HEK293 (cell line): Measurements from ENCODE around the gene HMGN4.

ENCODE experiments used
- CTCF ChIP-seq: fragments of 450-650 bp; formaldehyde crosslinking; IDR thresholded peaks from 2 replicates; pipeline ENCODE4 v1.5.1; 2016; ENCODE audit warnings: missing biosample characterization, missing genetic modification characterization
- GLIS1 ChIP-seq: fragments of 450-650 bp; formaldehyde crosslinking; IDR thresholded peaks from 2 replicates; pipeline ENCODE4 v1.5.1; 2016; ENCODE audit warnings: missing biosample characterization, missing genetic modification characterization
- IKZF3 ChIP-seq: fragments of 450-650 bp; IDR thresholded peaks from 2 replicates; pipeline ENCODE4 v1.5.0; 2018; ENCODE audit warnings: missing biosample characterization, mild to moderate bottlenecking, missing genetic modification characterization, moderate library complexity
- KLF9 ChIP-seq: fragments of 450-650 bp; formaldehyde crosslinking; IDR thresholded peaks from 2 replicates; pipeline ENCODE4 v1.5.1; 2016; ENCODE audit warnings: missing biosample characterization, missing genetic modification characterization, low read depth
- MZF1 ChIP-seq: fragments of 450-650 bp; formaldehyde crosslinking; IDR thresholded peaks from 2 replicates; pipeline ENCODE4 v1.5.1; 2017; ENCODE audit warnings: missing biosample characterization, missing genetic modification characterization, borderline replicate concordance
- RBAK ChIP-seq: fragments of 450-650 bp; formaldehyde crosslinking; IDR thresholded peaks from 2 replicates; pipeline ENCODE4 v1.5.1; 2016; ENCODE audit warnings: missing biosample characterization, missing genetic modification characterization
- SETDB1 ChIP-seq: IDR thresholded peaks from one replicate; pipeline ENCODE4 v1.6.1; 2017; ENCODE audit warnings: mild to moderate bottlenecking, low read length, moderate library complexity, mixed read lengths; ENCODE audit not compliant: insufficient read length
- WT1 ChIP-seq: fragments of 450-650 bp; formaldehyde crosslinking; IDR thresholded peaks from 2 replicates; pipeline ENCODE4 v1.5.1; 2016; ENCODE audit warnings: missing biosample characterization, missing genetic modification characterization
- YY1 ChIP-seq: fragments of 450-650 bp; formaldehyde crosslinking; IDR thresholded peaks from 2 replicates; pipeline ENCODE4 v1.5.1; 2018; ENCODE audit warnings: missing biosample characterization, missing genetic modification characterization
- ZBTB26 ChIP-seq: fragments of 450-650 bp; formaldehyde crosslinking; optimal IDR thresholded peaks from 2 replicates; pipeline ENCODE3; 2016; ENCODE audit warnings: missing biosample characterization, mild to moderate bottlenecking, missing genetic modification characterization
- ZBTB48 ChIP-seq: fragments of 450-650 bp; formaldehyde crosslinking; IDR thresholded peaks from 2 replicates; pipeline ENCODE4 v1.5.1; 2016; ENCODE audit warnings: missing biosample characterization, missing genetic modification characterization
- ZBTB7A ChIP-seq: fragments of 450-650 bp; formaldehyde crosslinking; IDR thresholded peaks from 2 replicates; pipeline ENCODE4 v1.5.1; 2016; ENCODE audit warnings: low read depth, missing biosample characterization, missing genetic modification characterization
- ZFP37 ChIP-seq: fragments of 450-650 bp; formaldehyde crosslinking; IDR thresholded peaks from 2 replicates; pipeline ENCODE4 v1.5.1; 2016; ENCODE audit warnings: missing biosample characterization, missing genetic modification characterization
- ZNF112 ChIP-seq: fragments of 450-650 bp; formaldehyde crosslinking; IDR thresholded peaks from 2 replicates; pipeline ENCODE4 v1.5.0; 2017; ENCODE audit warnings: missing biosample characterization, missing genetic modification characterization
- ZNF174 ChIP-seq: fragments of 450-650 bp; formaldehyde crosslinking; IDR thresholded peaks from 2 replicates; pipeline ENCODE4 v1.5.0; 2017; ENCODE audit warnings: missing biosample characterization, mild to moderate bottlenecking, missing genetic modification characterization
- ZNF211 ChIP-seq: fragments of 450-650 bp; formaldehyde crosslinking; IDR thresholded peaks from 2 replicates; pipeline ENCODE4 v1.5.1; 2016; ENCODE audit warnings: low read depth, missing biosample characterization, missing genetic modification characterization
- ZNF214 ChIP-seq: fragments of 450-650 bp; formaldehyde crosslinking; IDR thresholded peaks from 2 replicates; pipeline ENCODE4 v1.5.1; 2017; ENCODE audit warnings: missing biosample characterization, mild to moderate bottlenecking, missing genetic modification characterization, borderline replicate concordance
- ZNF26 ChIP-seq: fragments of 450-650 bp; formaldehyde crosslinking; IDR thresholded peaks from 2 replicates; pipeline ENCODE4 v1.5.1; 2016; ENCODE audit warnings: missing biosample characterization, missing genetic modification characterization
- ZNF266 ChIP-seq: fragments of 450-650 bp; formaldehyde crosslinking; IDR thresholded peaks from 2 replicates; pipeline ENCODE4 v1.5.1; 2016; ENCODE audit warnings: missing biosample characterization, missing genetic modification characterization, low read depth
- ZNF324 ChIP-seq: fragments of 450-650 bp; formaldehyde crosslinking; IDR thresholded peaks from 2 replicates; pipeline ENCODE4 v1.5.1; 2016; ENCODE audit warnings: missing biosample characterization, missing genetic modification characterization
- ZNF350 ChIP-seq: fragments of 450-650 bp; formaldehyde crosslinking; IDR thresholded peaks from 2 replicates; pipeline ENCODE4 v1.5.0; 2017; ENCODE audit warnings: missing biosample characterization, mild to moderate bottlenecking, missing genetic modification characterization
- ZNF366 ChIP-seq: fragments of 450-650 bp; formaldehyde crosslinking; conservative IDR thresholded peaks from 2 replicates; pipeline ENCODE4 v1.5.1; 2016; ENCODE audit warnings: missing biosample characterization, missing genetic modification characterization
- ZNF433 ChIP-seq: fragments of 450-650 bp; formaldehyde crosslinking; IDR thresholded peaks from 2 replicates; pipeline ENCODE4 v1.5.1; 2016; ENCODE audit warnings: missing biosample characterization, missing genetic modification characterization, low read depth
- ZNF449 ChIP-seq: fragments of 450-650 bp; formaldehyde crosslinking; IDR thresholded peaks from 2 replicates; pipeline ENCODE4 v1.5.1; 2017; ENCODE audit warnings: missing biosample characterization, mild to moderate bottlenecking, missing genetic modification characterization, moderate library complexity
- ZNF629 ChIP-seq: fragments of 450-650 bp; formaldehyde crosslinking; IDR thresholded peaks from 2 replicates; pipeline ENCODE4 v1.5.1; 2017; ENCODE audit warnings: missing biosample characterization, missing genetic modification characterization
- ZNF660 ChIP-seq: fragments of 450-650 bp; IDR thresholded peaks from 2 replicates; pipeline ENCODE4 v1.5.1; 2018; ENCODE audit warnings: missing biosample characterization, mild to moderate bottlenecking, missing genetic modification characterization
- ZNF677 ChIP-seq: fragments of 450-650 bp; IDR thresholded peaks from 2 replicates; pipeline ENCODE4 v1.5.0; 2018; ENCODE audit warnings: missing biosample characterization, mild to moderate bottlenecking, missing genetic modification characterization, moderate library complexity
- ZNF777 ChIP-seq: fragments of 450-650 bp; formaldehyde crosslinking; IDR thresholded peaks from 2 replicates; pipeline ENCODE4 v1.5.1; 2017; ENCODE audit warnings: missing biosample characterization, missing genetic modification characterization, borderline replicate concordance
- TF ChIP-seq, protein P1 (sequence below): fragments of 450-650 bp; formaldehyde crosslinking; IDR thresholded peaks from 2 replicates; pipeline ENCODE4 v1.5.1; 2016; ENCODE audit warnings: missing biosample characterization, missing genetic modification characterization
- TF ChIP-seq, protein P2 (sequence below): fragments of 450-650 bp; IDR thresholded peaks from 2 replicates; pipeline ENCODE4 v1.5.1; 2018; ENCODE audit warnings: missing biosample characterization, mild to moderate bottlenecking, missing genetic modification characterization

The HMGN4 gene

DNA sequence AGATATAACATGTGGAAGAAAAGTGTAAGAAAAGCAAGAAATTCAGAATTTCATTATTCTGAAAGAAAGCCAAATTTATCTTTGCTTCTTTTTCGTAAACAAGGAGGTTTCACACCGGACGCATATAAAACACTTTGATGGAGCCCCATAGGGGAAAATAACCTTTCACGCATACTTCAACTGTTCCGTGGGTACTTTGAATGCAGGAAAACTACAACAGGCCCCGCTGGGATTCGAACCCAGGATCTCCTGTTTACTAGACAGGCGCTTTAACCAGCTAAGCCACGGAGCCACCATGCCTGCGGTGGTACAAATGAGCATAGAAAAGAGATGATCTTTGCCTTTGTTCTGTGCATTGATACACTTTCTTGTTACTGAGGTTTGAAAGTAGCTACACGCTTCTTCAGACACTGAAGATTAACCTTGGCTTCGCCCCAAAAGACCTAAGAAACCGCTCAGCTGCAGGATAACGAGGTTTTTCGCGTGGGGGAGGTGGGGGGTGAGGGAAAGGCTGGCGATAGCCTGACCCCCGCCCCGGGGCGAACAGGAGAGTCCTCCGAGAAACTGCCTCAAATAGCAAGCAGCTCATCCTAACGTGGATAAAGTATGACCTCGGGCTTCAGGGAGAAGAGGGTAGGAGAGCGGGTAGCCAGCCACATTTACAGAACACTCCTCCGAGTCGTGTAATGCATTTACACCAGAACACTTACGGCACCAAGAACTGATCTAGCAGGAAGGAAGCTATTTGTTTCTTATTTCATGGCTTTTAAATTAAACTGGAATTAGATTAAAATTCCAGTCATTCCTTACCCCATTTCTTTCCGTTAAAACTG lies 5.3 kb upstream of the HMGN4 start (continued):
- TF ChIP-seq ZNF26 (tag by site-specific recombination) (no peak), ZNF324 (tag by site-specific recombination) (peak; percentile 85), SETDB1 (no peak), ZNF112 (tag by site-specific recombination) (no peak), ZNF433 (no peak), MZF1 (peak; percentile 45; the same call in 1 of the 2 replicates), ZNF350 (no peak), RBAK (tag by site-specific recombination) (no peak), ZNF211 (no peak), ZNF214 (tag by site-specific recombination) (no peak), ZBTB26 (tag by site-specific recombination) (no peak), ZNF174 (tag by site-specific recombination) (no peak), ZNF677 (tag by site-specific recombination) (0 out of 2 replicates have a peak, but pooled peaks have one; percentile 10), KLF9 (tag by site-specific recombination) (no peak), ZNF660 (tag by site-specific recombination) (peak; percentile 95), ZNF629 (tag by site-specific recombination) (peak; percentile 60), WT1 (tag by site-specific recombination) (0 out of 2 replicates have a peak, but pooled peaks have one; percentile 8), ZNF449 (peak; percentile 67; the same call in 1 of the 2 replicates), ZBTB7A (tag by site-specific recombination) (no peak), ZBTB48 (tag by site-specific recombination) (no peak), ZNF366 (peak; percentile 61), CTCF (tag by site-specific recombination) (no peak), IKZF3 (tag by site-specific recombination) (peak; percentile 50), YY1 (tag by site-specific recombination) (peak; percentile 62; the same call in 1 of the 2 replicates), ZNF266 (no peak), GLIS1 (tag by site-specific recombination) (no peak), ZNF777 (tag by site-specific recombination) (no peak), ZFP37 (peak; percentile 90; the same call in 1 of the 2 replicates)
- TF ChIP-seq, protein P1, sequence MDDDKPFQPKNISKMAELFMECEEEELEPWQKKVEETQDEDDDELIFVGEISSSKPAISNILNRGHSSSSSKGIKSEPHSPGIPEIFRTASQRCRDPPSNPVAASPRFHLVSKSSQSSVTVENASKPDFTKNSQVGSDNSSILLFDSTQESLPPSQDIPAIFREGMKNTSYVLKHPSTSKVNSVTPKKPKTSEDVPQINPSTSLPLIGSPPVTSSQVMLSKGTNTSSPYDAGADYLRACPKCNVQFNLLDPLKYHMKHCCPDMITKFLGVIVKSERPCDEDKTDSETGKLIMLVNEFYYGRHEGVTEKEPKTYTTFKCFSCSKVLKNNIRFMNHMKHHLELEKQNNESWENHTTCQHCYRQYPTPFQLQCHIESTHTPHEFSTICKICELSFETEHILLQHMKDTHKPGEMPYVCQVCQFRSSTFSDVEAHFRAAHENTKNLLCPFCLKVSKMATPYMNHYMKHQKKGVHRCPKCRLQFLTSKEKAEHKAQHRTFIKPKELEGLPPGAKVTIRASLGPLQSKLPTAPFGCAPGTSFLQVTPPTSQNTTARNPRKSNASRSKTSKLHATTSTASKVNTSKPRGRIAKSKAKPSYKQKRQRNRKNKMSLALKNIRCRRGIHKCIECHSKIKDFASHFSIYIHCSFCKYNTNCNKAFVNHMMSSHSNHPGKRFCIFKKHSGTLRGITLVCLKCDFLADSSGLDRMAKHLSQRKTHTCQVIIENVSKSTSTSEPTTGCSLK (tag by site-specific recombination): no peak
- TF ChIP-seq, protein P2, sequence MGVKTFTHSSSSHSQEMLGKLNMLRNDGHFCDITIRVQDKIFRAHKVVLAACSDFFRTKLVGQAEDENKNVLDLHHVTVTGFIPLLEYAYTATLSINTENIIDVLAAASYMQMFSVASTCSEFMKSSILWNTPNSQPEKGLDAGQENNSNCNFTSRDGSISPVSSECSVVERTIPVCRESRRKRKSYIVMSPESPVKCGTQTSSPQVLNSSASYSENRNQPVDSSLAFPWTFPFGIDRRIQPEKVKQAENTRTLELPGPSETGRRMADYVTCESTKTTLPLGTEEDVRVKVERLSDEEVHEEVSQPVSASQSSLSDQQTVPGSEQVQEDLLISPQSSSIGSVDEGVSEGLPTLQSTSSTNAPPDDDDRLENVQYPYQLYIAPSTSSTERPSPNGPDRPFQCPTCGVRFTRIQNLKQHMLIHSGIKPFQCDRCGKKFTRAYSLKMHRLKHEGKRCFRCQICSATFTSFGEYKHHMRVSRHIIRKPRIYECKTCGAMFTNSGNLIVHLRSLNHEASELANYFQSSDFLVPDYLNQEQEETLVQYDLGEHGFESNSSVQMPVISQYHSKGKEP (tag by site-specific recombination): peak; percentile 64; the same call in 1 of the 2 replicates
